AG10803 (cell line): ENCODE results near the gene SFXN3.

ENCODE experiments used
- DNase-seq: peaks from one replicate; pipeline ENCODE4 v3.0.0; 2010; ENCODE audit warnings: low read depth
- H3K4me3 ChIP-seq: 2 replicates; pipeline ENCODE4 v1.5.1; 2011; ENCODE audit warnings: mild to moderate bottlenecking, low read length, control low read depth
- TF ChIP-seq, protein P1 (sequence below): conservative IDR thresholded peaks from 2 replicates; pipeline ENCODE4 v1.5.1; 2011; ENCODE audit warnings: mild to moderate bottlenecking, low read length, control low read depth, inconsistent platforms

The SFXN3 gene

GRCh38 chr10:101066896-101067355 lies 35.9 kb downstream of the SFXN3 start:
- no peak for DNase-seq
- TF ChIP-seq, protein P1, sequence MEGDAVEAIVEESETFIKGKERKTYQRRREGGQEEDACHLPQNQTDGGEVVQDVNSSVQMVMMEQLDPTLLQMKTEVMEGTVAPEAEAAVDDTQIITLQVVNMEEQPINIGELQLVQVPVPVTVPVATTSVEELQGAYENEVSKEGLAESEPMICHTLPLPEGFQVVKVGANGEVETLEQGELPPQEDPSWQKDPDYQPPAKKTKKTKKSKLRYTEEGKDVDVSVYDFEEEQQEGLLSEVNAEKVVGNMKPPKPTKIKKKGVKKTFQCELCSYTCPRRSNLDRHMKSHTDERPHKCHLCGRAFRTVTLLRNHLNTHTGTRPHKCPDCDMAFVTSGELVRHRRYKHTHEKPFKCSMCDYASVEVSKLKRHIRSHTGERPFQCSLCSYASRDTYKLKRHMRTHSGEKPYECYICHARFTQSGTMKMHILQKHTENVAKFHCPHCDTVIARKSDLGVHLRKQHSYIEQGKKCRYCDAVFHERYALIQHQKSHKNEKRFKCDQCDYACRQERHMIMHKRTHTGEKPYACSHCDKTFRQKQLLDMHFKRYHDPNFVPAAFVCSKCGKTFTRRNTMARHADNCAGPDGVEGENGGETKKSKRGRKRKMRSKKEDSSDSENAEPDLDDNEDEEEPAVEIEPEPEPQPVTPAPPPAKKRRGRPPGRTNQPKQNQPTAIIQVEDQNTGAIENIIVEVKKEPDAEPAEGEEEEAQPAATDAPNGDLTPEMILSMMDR, result no peak

DNA sequence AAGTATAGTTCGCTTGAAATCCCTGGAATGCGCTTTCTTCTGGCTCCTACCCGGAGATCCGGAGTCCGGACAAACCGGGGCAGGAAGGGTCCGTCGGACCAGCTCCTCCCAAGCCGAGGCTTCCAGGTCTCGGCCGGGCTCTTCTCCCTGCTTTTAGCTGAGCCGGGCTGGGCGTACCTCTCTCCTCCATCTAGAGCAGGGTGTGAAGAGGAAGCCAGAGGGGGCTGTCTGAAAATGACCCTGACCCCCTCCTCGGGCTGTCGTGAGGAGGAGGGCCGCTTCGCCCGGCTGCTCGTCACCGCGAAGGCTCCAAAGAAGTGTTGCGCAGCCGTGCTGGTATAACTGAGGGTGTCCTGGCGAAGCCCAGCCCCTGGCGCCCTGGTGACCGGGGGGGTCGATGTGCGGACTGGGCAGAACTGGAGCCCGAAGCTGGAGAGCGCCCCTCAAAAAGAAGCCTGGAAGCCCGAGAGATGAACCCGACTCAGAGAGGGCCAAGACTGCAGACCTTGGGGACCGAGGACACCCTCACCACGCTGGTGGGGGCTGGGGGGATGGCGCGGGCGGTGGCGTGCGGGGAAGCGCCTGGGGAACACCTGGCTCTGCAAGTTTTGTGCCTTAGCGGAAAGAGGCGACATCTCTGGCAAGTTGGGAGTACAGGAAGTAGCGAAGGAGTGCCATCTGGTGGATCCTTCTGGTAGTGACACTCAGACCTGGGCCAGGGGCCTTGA lies 36.5 kb downstream of the SFXN3 start:
- H3K4me3 ChIP-seq, result peak overlapping the region; percentile 64
- DNase-seq, result peak; percentile 79
- TF ChIP-seq, protein P1, result peak; percentile 93

More at GRCh38 chr10:101066896-101067355, 35.9 kb downstream of the SFXN3 start:
- H3K4me3 ChIP-seq, result peak overlapping the region; percentile 64

- DNase-seq, result no peak
- H3K4me3 ChIP-seq, result no peak overlapping the region
- TF ChIP-seq, protein P1, result no peak
These were observed 38.4 kb downstream of the SFXN3 start for GRCh38 chr10:101069441-101069840.

DNA sequence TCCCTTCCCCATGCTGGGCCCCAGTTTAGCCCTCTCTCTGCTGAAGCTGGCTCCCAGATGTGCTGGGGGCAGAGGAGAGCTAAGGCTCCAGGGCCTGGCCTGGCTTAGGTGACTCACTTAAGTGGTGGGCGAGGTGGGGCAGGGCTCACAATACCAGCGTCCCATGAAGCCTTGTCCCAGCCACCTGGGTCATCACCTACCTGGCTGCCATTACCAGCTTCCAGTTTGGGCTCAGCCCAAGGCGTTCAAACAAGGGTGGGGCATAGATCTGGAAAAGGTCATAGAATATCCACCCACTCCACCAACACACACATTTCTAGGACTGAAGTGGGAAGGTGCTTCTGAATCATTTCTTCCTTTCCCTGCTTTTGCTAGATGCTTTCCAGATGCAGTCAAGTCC lies 39.1 kb downstream of the SFXN3 start:
- DNase-seq, result no peak
- TF ChIP-seq, protein P1, result no peak
- no peak overlapping the region for H3K4me3 ChIP-seq

DNA sequence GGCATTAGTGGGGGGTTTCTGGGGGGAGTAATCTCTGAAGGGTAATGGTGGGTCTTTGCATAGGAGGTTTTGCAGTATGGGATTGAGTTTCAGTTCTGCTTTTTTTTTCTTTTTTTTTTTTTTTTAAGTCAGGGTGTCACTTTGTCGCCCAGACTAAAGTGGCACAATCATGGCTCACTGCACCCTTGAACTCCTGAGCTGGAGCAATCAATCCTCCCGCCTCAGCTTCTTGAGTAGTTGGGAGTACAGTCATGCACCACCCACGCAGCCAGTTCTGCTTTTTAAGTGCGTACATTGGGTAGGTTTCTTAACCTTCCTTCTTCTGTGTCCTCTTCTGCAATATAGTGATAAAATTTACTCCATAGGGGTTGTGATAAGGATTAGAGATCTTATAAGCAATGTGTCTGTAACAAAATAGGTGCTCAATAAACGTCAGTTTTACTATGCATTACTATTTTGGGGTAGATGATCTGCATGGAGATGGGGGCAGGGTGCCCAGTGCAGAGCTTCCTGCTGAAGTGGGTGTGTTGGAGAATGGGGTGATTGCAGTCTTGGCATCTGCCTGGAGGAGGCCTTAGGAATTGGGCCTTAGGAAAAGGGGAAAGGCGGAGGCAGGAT lies 40.3 kb downstream of the SFXN3 start:
- H3K4me3 ChIP-seq, result no peak overlapping the region
- no peak for DNase-seq
- TF ChIP-seq, protein P1, result no peak

DNA sequence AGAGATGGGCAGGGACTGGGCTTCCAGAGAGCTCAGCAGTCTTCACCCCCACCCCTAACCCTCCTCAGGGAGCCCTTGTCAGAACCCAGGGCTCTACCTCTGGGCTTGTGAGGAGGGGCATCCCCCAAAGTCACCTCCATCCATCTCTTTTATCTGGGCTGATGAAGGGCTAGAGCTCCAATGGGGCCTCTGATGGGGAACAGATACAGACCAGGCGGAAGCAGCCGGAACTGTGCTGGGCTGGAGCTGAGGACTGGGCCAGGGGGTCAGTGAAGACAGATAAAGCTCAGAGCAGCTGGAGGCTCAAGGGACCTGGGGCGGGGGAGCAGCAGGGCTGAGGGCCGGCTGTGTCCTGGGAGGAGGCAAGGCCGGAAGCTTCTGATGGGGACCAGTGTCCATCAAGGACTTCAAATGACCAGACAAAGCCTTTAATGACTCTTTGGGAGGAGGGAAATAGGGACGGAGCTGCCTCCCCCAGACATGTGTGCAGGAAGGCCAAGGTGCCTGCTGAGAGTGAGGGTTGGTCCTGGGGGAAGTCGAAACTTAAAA lies 40.9 kb downstream of the SFXN3 start:
- TF ChIP-seq, protein P1, result no peak
- H3K4me3 ChIP-seq, result no peak overlapping the region
- DNase-seq, result no peak
